ENCODE measurements around the gene IGF2BP3. TPM values are rescaled to one million over a fixed set of nuclear protein-coding genes. Genes with fewer than 3 reads are reported as not detected.

The IGF2BP3 gene
- total RNA-seq, 4 donors from 2014 or later = 0.15 TPM; not detected in 3

DNA sequence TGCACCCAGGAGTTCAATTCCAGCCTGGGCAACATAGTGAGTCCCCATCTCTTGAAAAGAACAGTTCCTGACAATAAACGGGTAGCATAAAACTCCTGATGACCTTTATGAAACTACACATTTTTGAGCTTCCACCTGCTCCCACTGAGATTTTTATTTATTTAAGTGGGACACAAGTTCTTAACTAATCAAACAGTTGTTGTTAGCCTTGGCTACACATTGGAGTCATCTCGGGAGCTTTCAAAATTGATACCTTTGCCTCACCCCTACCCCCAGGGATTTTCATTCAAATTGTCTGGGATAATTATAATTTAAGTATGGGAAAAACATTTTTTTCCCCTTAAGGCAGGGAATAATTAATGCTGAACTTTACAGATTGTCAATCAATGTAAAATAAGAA, 131.9 kb downstream of the IGF2BP3 start:
- 77 to 79% methylated on average over 2 of the region's 2 CpGs for WGBS, 2 donors
- H3K4me3 ChIP-seq (ENCODE audit: low read depth, poor library complexity, severe bottlenecking) = no peak overlapping the region
- DNase-seq (ENCODE audit: low spot score in 2 of 2) = no peak
- intact Hi-C loops (cut with DNase I; ENCODE audit: low total_unique reads) = no loop called here
- TF ChIP-seq, protein P1, sequence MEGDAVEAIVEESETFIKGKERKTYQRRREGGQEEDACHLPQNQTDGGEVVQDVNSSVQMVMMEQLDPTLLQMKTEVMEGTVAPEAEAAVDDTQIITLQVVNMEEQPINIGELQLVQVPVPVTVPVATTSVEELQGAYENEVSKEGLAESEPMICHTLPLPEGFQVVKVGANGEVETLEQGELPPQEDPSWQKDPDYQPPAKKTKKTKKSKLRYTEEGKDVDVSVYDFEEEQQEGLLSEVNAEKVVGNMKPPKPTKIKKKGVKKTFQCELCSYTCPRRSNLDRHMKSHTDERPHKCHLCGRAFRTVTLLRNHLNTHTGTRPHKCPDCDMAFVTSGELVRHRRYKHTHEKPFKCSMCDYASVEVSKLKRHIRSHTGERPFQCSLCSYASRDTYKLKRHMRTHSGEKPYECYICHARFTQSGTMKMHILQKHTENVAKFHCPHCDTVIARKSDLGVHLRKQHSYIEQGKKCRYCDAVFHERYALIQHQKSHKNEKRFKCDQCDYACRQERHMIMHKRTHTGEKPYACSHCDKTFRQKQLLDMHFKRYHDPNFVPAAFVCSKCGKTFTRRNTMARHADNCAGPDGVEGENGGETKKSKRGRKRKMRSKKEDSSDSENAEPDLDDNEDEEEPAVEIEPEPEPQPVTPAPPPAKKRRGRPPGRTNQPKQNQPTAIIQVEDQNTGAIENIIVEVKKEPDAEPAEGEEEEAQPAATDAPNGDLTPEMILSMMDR (IDR thresholded peaks at IDR 0.05) = no peak
- TF ChIP-seq POLR2A (IDR thresholded peaks at IDR 0.05) = no peak

DNA sequence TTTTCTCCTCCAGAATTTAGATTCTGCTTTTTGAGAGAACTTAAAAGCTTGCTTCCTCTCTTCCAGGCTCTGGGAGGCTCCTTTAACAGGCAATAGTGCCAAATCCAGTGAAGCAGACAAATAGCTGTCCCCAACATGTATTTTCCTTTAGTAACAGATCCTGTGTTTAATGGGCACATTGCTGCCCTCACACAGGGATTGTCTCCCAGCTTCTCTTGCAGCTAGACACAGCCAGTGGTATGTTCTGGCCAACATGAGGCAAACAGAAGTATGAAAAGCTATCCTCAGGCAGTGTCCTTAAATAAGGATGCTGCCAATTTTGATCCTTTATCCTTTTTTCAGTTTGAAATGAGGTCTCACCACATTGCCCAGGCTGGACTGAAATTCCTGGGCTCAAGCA, 132.9 kb downstream of the IGF2BP3 start:
- intact Hi-C loops (cut with DNase I; ENCODE audit: low total_unique reads) = no loop called here
- no peak overlapping the region for H3K4me3 ChIP-seq (ENCODE audit: low read depth, poor library complexity, severe bottlenecking)
- DNase-seq (ENCODE audit: low spot score in 2 of 2) = no peak
- TF ChIP-seq POLR2A (IDR thresholded peaks at IDR 0.05) = no peak
- TF ChIP-seq, protein P1 (IDR thresholded peaks at IDR 0.05) = no peak

DNA sequence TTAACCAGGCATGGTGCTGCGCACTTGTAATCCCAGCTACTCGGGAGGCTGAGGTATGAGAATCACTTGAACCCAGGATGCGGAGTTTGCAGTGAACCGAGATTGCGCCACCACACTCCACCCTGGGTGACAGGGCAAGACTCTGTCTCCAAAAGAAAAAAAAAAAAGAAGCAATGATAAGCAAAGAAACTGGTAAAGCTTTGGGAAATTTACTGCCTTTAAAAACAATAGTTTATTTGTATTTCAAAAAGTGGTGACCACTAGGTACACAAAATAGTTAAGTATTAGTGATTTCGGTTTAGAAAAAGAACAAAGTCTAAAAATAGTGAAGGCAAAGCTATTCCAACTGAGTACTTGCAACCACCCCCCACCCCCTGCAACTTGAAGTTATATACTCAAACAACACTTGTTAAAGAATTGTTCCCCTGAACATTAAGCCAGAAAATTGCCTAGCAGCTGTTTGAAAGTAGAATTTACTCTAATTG, 133.4 kb downstream of the IGF2BP3 start:
- WGBS, 2 donors = 91 to 92% methylated on average over 6 of the region's 6 CpGs
- TF ChIP-seq, protein P1 (IDR thresholded peaks at IDR 0.05) = no peak
- no peak for TF ChIP-seq POLR2A (IDR thresholded peaks at IDR 0.05)
- H3K4me3 ChIP-seq (ENCODE audit: low read depth, poor library complexity, severe bottlenecking) = no peak overlapping the region
- intact Hi-C loops (cut with DNase I; ENCODE audit: low total_unique reads) = no loop called here
- DNase-seq (ENCODE audit: low spot score in 2 of 2) = no peak

DNA sequence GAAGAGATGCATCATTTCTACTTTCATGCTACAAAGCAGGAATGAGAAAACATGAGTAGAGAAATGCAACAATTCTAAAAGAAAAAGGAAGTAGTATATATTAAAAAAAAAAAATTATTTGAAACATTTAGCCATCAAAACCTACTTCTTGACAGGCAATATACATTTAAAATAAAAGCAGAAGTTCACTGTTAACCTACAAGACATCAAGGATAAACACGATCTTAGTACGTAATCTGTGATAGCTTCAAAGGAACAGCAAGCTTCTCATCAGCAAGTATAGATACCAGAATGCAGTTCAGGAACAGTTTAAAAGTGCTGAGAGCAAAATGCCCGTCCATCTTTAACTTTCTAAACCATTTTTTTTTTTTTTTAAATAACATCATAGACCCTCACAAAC, 134.2 kb downstream of the IGF2BP3 start:
- DNase-seq (ENCODE audit: low spot score in 2 of 2) = no peak
- WGBS, 2 donors = 78 to 84% methylated on average over 3 of the region's 3 CpGs
- no peak for TF ChIP-seq POLR2A (IDR thresholded peaks at IDR 0.05)
- TF ChIP-seq, protein P1 (IDR thresholded peaks at IDR 0.05) = no peak
- no peak overlapping the region for H3K4me3 ChIP-seq (ENCODE audit: low read depth, poor library complexity, severe bottlenecking)
- intact Hi-C loops (cut with DNase I; ENCODE audit: low total_unique reads) = no loop called here

DNA sequence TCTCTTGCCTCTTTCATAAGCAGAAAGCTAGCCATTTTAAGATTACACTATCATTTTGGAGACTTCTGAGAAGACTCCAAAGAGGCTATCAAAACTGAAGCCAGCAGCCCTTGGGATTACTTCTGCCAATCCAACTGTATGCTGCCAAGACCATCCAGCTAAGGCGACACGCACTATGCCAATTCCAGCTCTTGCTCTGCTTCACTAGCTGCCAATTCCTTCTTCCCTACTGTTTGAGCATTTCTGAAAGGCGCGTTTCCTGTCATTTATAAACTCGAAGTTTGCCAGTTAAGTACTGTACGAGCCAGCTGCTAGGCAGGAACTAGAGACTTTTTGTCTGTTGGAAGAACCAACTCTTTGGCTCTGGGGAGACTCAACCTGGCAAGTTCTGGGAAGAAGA, 134.7 kb downstream of the IGF2BP3 start:
- no peak overlapping the region for H3K4me3 ChIP-seq (ENCODE audit: low read depth, poor library complexity, severe bottlenecking)
- WGBS, 2 donors = 21 to 24% methylated on average over 6 of the region's 6 CpGs
- intact Hi-C loops (cut with DNase I; ENCODE audit: low total_unique reads) = no loop called here
- TF ChIP-seq POLR2A (IDR thresholded peaks at IDR 0.05) = no peak
- TF ChIP-seq, protein P1 (IDR thresholded peaks at IDR 0.05) = no peak
- DNase-seq (ENCODE audit: low spot score in 2 of 2) = no peak

DNA sequence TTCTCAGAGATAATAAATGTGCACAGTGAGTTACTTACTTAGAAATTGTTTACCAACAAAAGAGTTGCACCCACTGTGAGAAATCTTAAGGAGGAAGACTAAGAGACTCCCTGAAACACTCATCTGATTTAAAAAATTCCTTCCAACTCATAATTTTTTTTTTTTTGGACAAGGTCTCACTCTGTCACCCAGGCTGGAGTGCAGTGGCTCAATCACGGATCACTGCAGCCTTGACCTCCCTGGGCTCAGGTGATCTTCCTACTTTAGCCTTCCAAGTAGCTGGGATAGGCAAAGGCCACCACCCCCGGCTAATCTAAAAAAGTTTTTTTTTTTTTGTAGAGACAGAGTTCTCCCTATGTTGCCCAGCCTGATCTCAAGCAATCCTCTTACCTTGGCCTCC, 135.2 kb downstream of the IGF2BP3 start:
- DNase-seq (ENCODE audit: low spot score in 2 of 2) = no peak
- WGBS, 2 donors = 52 to 82% methylated on average over 2 of the region's 2 CpGs
- no peak for TF ChIP-seq POLR2A (IDR thresholded peaks at IDR 0.05)
- TF ChIP-seq, protein P1 (IDR thresholded peaks at IDR 0.05) = no peak
- intact Hi-C loops (cut with DNase I; ENCODE audit: low total_unique reads) = no loop called here
- no peak overlapping the region for H3K4me3 ChIP-seq (ENCODE audit: low read depth, poor library complexity, severe bottlenecking)
